SK-N-SH treated with all-trans-retinoic acid at 6 μM for 48 hours (cell line): ENCODE measurements around the gene UBE2S.

Source experiments
- ARNTL ChIP-seq: fragments of 450-650 bp; formaldehyde crosslinking; IDR thresholded peaks from 2 replicates; pipeline ENCODE4 v1.5.0; 2020; ENCODE audit warnings: low read depth, mild to moderate bottlenecking, moderate library complexity, borderline replicate concordance
- BACH2 ChIP-seq: fragments of 250-450 bp; sonication (Bioruptor Pico); IDR thresholded peaks from 2 replicates; pipeline ENCODE4 v1.9.0; 2021; ENCODE audit warnings: mild to moderate bottlenecking, borderline replicate concordance
- ISL1 ChIP-seq: fragments of 250-450 bp; sonication (Bioruptor Pico); IDR thresholded peaks from 2 replicates; pipeline ENCODE4 v2.1.2; 2022; ENCODE audit warnings: mild to moderate bottlenecking, moderate library complexity
- RARB ChIP-seq: fragments of 250-450 bp; sonication (Bioruptor Pico); IDR thresholded peaks from 2 replicates; pipeline ENCODE4 v1.8.0; 2021; ENCODE audit warnings: mild to moderate bottlenecking, moderate library complexity
- SNAI2 ChIP-seq: fragments of 250-450 bp; sonication (Bioruptor Pico); IDR thresholded peaks from 2 replicates; pipeline ENCODE4 v1.5.0; 2020; ENCODE audit warnings: mild to moderate bottlenecking, moderate library complexity
- TCF4 ChIP-seq: fragments of 250-450 bp; sonication (Bioruptor Pico); IDR thresholded peaks from 2 replicates; pipeline ENCODE4 v1.8.0; 2021; ENCODE audit warnings: mild to moderate bottlenecking, moderate library complexity, borderline replicate concordance
- ZFP3 ChIP-seq: fragments of 250-450 bp; sonication (Bioruptor Pico); IDR thresholded peaks from 2 replicates; pipeline ENCODE4 v1.5.0; 2020; ENCODE audit warnings: mild to moderate bottlenecking, moderate library complexity
- ZNF8 ChIP-seq: fragments of 450-650 bp; formaldehyde crosslinking; IDR thresholded peaks from 2 replicates; pipeline ENCODE4 v1.5.0; 2020; ENCODE audit warnings: mild to moderate bottlenecking, moderate library complexity
- TF ChIP-seq, protein P1 (sequence below): fragments of 250-450 bp; sonication (Bioruptor Pico); IDR thresholded peaks from 2 replicates; pipeline ENCODE4 v1.8.0; 2020; ENCODE audit warnings: mild to moderate bottlenecking, moderate library complexity, borderline replicate concordance
- TF ChIP-seq, protein P2 (sequence below): fragments of 250-450 bp; sonication (Bioruptor Pico); IDR thresholded peaks from 2 replicates; pipeline ENCODE4 v1.5.1; 2020; ENCODE audit warnings: low read depth, mild to moderate bottlenecking, moderate library complexity
- TF ChIP-seq, protein P3 (sequence below): fragments of 250-450 bp; sonication (Bioruptor Pico); IDR thresholded peaks from 2 replicates; pipeline ENCODE4 v1.5.1; 2021; ENCODE audit warnings: mild to moderate bottlenecking, moderate library complexity

DNA sequence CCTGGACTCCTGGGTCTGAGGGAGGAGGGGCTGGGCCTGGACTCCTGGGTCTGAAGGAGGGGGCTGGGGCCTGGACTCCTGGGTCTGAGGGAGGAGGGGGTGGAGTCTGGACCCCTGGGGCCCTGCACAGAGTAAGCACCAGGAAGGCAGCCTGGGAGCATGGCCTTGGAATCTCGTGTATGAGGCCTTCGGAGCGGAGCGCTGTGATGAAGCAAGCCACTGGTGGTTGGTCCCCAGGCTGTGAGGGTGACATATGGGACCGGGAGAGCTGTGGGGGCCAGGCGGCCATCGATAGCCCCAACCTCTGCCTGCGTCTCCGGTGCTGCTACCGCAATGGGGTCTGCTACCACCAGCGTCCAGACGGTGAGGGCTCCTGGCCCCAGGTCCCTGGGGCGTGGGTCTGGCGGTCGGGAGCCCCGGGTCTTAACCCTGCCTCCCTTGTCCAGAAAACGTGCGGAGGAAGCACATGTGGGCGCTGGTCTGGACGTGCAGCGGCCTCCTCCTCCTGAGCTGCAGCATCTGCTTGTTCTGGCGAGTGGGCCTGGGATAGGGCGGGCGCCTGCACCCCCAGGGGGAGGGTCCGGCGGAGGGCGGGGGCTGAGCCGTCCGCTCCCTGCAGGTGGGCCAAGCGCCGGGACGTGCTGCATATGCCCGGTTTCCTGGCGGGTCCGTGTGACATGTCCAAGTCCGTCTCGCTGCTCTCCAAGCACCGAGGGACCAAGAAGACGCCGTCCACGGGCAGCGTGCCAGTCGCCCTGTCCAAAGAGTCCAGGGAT, 30.0 kb downstream of the UBE2S start:
- no peak for TF ChIP-seq RARB (CRISPR knock-in tag)
- TF ChIP-seq BACH2 (CRISPR knock-in tag) = no peak
- TF ChIP-seq TCF4 (CRISPR knock-in tag) = no peak
- no peak for TF ChIP-seq ZFP3
- no peak for TF ChIP-seq ISL1 (CRISPR knock-in tag)
- TF ChIP-seq, protein P1, sequence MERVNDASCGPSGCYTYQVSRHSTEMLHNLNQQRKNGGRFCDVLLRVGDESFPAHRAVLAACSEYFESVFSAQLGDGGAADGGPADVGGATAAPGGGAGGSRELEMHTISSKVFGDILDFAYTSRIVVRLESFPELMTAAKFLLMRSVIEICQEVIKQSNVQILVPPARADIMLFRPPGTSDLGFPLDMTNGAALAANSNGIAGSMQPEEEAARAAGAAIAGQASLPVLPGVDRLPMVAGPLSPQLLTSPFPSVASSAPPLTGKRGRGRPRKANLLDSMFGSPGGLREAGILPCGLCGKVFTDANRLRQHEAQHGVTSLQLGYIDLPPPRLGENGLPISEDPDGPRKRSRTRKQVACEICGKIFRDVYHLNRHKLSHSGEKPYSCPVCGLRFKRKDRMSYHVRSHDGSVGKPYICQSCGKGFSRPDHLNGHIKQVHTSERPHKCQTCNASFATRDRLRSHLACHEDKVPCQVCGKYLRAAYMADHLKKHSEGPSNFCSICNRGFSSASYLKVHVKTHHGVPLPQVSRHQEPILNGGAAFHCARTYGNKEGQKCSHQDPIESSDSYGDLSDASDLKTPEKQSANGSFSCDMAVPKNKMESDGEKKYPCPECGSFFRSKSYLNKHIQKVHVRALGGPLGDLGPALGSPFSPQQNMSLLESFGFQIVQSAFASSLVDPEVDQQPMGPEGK (CRISPR knock-in tag) = no peak
- TF ChIP-seq, protein P2, sequence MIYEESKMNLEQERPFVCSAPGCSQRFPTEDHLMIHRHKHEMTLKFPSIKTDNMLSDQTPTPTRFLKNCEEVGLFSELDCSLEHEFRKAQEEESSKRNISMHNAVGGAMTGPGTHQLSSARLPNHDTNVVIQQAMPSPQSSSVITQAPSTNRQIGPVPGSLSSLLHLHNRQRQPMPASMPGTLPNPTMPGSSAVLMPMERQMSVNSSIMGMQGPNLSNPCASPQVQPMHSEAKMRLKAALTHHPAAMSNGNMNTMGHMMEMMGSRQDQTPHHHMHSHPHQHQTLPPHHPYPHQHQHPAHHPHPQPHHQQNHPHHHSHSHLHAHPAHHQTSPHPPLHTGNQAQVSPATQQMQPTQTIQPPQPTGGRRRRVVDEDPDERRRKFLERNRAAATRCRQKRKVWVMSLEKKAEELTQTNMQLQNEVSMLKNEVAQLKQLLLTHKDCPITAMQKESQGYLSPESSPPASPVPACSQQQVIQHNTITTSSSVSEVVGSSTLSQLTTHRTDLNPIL (CRISPR knock-in tag) = no peak
- TF ChIP-seq SNAI2 (CRISPR knock-in tag) = no peak
- TF ChIP-seq ZNF8 (CRISPR knock-in tag) = no peak
- no peak for TF ChIP-seq ARNTL (CRISPR knock-in tag)
- TF ChIP-seq, protein P3, sequence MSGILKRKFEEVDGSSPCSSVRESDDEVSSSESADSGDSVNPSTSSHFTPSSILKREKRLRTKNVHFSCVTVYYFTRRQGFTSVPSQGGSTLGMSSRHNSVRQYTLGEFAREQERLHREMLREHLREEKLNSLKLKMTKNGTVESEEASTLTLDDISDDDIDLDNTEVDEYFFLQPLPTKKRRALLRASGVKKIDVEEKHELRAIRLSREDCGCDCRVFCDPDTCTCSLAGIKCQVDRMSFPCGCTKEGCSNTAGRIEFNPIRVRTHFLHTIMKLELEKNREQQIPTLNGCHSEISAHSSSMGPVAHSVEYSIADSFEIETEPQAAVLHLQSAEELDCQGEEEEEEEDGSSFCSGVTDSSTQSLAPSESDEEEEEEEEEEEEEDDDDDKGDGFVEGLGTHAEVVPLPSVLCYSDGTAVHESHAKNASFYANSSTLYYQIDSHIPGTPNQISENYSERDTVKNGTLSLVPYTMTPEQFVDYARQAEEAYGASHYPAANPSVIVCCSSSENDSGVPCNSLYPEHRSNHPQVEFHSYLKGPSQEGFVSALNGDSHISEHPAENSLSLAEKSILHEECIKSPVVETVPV (CRISPR knock-in tag) = no peak
